GM12873 (cell line): ENCODE data around the gene MED8.

ENCODE experiments used
- TF ChIP-seq, protein P1 (sequence below): IDR thresholded peaks from 2 replicates; pipeline ENCODE4 v1.5.1; 2012; ENCODE audit warnings: low read depth, mild to moderate bottlenecking, moderate library complexity, low read length, control low read depth; ENCODE audit not compliant: insufficient read depth; ENCODE audit errors: missing control alignments

Gene MED8

GRCh38 chr1:43389326-43390313 lies at the start of gene MED8, which contains the start of gene SZT2:
MED8 (minus strand) TSS chr1:43389800; CDS start chr1:43389764, 36 bp downstream.
SZT2 (plus strand) TSS chr1:43389899; CDS start chr1:43389969, 70 bp downstream.
- TF ChIP-seq, protein P1, sequence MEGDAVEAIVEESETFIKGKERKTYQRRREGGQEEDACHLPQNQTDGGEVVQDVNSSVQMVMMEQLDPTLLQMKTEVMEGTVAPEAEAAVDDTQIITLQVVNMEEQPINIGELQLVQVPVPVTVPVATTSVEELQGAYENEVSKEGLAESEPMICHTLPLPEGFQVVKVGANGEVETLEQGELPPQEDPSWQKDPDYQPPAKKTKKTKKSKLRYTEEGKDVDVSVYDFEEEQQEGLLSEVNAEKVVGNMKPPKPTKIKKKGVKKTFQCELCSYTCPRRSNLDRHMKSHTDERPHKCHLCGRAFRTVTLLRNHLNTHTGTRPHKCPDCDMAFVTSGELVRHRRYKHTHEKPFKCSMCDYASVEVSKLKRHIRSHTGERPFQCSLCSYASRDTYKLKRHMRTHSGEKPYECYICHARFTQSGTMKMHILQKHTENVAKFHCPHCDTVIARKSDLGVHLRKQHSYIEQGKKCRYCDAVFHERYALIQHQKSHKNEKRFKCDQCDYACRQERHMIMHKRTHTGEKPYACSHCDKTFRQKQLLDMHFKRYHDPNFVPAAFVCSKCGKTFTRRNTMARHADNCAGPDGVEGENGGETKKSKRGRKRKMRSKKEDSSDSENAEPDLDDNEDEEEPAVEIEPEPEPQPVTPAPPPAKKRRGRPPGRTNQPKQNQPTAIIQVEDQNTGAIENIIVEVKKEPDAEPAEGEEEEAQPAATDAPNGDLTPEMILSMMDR: no peak

GRCh38 chr1:43438953-43439581 lies 49.5 kb upstream of the MED8 start:
- TF ChIP-seq, protein P1: no peak

DNA sequence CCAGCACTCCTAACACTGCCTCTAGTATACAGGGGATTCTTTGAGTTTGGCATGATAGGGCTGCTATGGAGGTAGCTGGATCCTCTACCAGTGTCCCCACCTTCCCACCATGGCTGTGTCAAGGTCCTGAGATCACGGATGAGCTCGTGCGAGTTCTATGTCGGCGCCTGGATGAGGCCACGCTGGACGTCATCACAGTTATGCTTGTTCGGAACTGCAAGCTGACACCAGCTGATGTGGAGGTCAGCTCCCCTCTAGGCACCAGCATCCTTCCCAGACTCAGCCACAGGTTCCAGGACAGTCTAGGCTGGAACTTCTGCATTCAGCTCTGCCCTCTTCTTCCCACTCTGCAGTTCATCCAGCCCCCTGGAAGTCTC lies 49.0 kb upstream of the MED8 start:
- TF ChIP-seq, protein P1: no peak

- TF ChIP-seq, protein P1: no peak
These were observed 48.4 kb upstream of the MED8 start for GRCh38 chr1:43438006-43438405.

- TF ChIP-seq, protein P1: no peak
These were observed 47.7 kb upstream of the MED8 start for GRCh38 chr1:43437031-43437973.

- TF ChIP-seq, protein P1: no peak
These were observed 46.8 kb upstream of the MED8 start for GRCh38 chr1:43436371-43436770.
